Islet of Langerhans (tissue), 1 donor: ENCODE results near the gene KRTAP17-1.
A peak's percentile ranks its signal among the peaks of the same experiment; 100 is the strongest.

ENCODE experiments used
- FAIRE-seq: peaks from one replicate; lab custom pipeline; 2011; peaks lifted over from hg19 to GRCh38; lab: Jason Lieb, UNC

The KRTAP17-1 gene

DNA sequence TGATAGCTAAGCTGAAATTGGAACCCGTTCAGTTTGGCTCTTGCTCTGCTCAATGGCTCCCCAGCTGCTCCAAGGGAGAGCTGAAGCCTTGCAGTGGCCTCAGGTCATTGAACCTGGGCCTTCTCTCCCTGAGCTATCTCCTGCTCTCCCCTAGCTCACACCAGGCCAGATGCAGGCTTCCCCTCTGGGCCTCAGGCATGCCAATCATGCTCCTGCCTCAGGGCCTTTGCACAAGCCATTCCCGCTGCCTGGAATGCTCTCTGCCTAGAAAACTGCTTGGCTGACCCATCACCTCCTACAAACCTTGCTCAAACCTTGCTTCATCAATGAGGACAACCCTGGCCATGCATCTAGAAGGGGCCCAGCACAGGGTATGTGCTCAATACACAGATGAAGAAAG, 16.7 kb upstream of the KRTAP17-1 start:
- no peak for FAIRE-seq

DNA sequence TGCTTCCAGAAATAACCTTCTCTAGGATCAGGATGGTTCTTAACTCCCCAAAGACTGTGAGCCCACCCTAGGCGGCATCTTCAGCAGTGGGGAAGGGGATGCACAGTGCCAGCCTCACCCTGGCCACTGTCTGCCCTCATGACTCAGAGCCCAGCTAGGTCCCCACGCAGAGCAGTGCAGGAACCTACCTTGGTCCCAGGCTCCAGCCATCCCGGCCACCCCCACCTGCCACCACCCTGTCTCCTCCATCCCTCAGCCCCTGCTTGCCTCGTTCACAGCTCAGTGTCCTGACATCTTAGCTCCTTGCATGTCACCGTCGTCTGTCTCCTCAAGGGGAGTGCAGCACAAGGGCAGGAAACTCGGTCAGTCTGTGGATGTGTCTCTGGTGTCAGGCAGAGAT, 16.1 kb upstream of the KRTAP17-1 start:
- FAIRE-seq: no peak

DNA sequence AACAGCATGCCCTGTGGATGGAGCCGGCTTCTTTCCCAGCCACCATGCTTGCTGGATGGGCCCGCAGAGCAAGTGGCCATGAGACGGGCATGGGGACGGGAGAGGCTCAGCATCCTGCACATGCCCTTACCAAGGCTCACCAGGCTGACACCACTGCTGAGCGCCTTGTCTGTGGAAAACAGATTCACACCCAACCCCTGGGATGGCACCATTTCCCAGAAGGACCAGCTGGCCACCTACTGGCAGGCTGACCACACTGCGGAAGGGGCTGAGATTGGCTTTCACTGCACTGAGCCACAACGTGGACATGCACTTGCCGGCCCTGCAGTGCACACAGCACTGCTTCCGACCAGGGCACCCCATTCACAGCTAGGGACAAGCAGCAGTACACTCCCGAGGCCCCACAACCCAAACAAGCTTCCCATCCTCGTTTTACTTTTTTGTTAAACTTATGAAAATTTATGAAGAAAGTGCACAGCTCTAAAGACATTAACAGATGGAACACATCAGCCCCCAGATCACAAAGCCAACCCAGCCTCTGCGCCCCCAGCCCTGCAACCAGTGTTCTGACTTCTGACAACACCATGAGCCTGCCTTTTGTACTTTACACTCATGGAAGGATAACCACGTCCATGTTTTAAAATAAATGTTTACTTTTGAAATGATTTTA, 13.9 kb upstream of the KRTAP17-1 start:
- no peak for FAIRE-seq

DNA sequence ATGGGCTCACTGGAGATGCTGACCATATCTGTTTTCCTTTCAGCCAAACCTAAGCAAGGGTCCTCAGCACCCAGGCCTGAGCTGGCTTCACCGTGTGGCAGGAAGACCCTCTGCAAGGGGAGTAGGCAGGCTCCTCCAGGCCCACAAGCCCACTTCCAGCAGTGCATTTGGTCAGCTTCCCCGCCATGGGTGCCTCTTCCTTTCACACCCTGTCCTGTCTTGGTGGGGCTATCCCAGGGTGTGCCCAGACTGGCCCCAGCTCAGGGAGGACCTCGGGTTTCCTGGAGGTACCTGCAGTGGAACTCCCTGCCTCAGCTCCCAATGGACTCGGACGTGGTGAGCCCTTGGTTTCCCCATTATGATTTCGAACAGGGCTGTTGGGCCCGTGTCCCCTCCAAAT, 12.7 kb upstream of the KRTAP17-1 start:
- no peak for FAIRE-seq

DNA sequence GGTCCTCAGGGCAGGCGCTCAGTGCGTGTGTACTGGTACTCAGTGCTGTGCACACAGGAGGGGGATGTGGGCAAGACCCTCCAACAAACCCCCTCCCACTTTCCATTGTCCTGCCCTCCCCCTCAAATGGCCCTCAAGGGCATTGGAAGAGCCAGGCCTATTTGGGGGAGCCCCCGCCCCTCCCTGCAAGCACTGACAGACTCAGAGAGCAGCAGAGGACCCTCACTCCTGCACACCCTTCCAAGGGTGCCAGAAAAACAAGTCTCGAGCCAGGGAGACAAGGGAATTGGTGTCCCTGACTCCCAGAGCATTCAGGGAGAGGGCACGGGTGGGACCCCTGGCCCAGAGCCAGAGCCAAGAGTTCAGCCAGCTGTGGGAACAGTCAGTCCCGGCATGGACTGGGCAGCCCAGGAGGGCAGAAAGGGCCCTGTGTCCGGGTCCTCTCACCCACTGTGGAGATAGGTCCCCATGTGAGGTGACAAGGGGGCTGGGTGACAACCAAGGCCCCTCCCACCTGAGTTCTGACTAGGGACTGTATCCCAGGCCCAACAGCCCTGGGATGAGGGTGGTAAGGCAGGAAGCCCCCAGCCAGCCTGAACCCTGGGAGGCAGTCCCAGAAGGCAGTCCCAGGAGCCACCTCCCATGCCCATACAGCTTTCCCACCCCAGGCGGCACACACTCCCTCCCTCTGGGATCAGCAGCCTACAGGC, 12.1 kb upstream of the KRTAP17-1 start:
- no peak for FAIRE-seq

DNA sequence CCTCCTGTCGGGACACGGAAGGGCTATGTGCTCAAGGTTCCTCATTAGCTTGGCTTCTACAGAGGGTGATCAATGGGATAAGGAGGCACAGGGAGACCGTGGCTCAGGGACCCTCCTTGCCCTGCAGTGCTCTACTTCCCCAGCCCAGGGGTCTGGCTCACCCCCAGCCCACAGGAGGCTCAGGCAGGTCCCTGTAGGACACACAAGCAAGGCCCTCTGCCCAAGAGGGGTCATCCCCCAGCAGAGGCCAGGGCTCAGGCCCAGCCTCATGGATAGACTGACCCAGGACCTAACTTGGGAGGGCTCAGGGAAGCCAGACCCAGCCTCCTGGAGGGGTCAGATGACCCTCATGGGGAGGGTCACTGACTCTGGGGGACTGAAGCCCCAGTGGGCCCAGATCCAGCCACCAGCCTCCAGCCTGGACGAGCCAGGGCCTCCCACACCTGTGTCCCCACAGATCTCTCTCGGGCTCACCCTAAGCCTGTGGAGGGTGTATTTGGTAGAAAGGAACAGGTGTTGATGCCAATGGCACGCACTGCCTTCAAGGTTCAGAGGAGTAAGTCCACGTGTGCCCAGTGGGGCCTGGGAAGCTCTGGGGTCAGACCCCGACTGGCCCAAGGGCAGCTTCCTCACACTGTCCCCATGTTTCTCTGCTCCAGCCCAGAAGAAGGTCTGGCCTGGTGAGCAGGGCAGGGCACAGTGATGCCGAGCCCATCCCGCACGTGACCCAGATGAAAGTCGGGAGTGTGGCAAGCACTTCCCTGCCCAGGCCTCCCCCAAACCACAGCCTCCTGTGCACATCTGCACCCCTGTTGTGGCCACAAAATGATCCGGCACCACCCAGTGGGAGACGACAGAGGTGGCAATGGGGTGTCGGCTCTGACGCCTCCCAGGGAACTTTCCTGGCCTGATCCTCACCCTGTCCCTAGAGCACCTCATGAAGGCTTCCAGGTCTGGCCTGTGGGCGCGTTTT, 10.9 kb upstream of the KRTAP17-1 start:
- no peak for FAIRE-seq

DNA sequence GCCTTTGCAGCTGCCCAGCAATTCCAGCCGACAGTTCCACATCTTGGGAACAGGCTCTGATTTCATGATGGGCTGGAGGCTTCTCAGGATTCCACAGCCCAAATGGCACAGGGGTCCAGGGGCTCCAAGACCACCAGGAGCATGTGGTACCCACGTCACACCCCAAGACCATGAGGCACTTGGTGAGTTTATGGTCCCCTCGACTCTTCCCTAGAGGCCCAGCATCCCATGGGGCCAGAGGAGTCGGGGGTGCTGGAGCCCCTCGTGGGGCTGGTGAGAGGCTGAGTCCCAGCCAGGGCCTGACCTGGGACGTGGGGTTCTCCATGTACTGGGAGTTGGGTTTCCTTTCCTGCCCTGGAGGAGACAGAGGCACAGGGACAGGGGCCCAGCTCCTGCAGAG, 10.1 kb upstream of the KRTAP17-1 start:
- no peak for FAIRE-seq

DNA sequence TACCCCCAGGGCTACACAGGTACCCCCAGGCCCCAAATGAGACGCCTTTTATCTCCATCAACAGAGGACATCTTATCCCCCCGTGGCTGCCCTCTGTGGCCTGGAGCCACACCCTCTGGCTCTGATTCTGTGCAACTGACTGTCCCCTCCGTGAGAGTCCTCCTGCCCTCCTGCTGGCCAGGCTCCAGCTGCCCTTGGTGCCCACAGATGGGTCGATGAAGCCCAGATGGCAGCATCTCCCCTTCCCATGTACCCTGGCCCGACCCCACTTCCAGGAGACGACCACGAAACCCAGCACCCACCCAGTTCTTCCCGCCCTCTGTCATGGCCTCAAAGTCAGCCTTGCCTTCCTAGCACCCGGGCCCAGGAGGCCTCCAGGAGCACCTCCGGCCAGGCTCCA, 9.6 kb upstream of the KRTAP17-1 start:
- no peak for FAIRE-seq

DNA sequence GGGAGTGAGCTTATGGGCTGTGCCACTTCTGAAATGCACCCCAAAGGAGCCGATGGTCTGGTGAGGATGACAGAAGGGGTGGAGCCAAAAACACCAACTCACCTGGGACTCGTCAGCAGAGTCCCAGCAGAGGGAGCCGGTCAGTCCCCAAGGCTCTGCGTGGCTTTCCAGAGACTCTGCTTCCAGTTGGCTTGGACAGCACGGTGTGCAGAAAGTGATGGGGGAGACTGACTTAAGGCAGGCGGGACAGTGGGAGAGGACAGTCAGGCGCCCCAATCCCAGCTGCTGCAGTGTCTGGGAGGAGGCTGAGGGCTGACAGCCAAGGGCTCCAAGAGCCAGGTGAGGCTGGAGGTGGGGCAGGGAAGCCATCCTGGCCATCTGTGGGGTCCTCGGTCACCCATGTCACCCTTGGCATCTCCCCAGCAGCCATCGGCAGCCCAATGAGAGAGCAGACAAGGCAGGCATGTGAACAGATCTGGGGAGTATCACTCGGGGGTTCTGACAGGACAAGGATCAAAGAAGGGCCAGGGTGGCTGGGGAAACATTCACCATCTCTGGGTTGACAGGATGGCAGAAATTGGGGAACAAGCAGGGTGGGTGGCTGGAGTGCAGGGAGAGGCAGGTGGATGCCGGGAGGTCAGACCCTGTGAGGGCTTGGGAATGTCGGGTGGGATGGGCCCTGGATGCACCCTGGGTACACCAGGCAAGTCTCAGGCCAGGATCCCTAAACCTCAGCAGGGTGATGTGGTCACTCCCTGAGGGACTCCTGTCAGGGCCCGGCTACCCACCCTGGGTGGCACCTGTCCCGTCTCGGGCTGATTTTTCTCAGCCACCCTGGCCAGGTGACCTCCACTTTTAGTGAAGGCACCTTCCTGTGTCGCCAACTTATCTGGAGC, 8.9 kb upstream of the KRTAP17-1 start:
- FAIRE-seq: no peak

DNA sequence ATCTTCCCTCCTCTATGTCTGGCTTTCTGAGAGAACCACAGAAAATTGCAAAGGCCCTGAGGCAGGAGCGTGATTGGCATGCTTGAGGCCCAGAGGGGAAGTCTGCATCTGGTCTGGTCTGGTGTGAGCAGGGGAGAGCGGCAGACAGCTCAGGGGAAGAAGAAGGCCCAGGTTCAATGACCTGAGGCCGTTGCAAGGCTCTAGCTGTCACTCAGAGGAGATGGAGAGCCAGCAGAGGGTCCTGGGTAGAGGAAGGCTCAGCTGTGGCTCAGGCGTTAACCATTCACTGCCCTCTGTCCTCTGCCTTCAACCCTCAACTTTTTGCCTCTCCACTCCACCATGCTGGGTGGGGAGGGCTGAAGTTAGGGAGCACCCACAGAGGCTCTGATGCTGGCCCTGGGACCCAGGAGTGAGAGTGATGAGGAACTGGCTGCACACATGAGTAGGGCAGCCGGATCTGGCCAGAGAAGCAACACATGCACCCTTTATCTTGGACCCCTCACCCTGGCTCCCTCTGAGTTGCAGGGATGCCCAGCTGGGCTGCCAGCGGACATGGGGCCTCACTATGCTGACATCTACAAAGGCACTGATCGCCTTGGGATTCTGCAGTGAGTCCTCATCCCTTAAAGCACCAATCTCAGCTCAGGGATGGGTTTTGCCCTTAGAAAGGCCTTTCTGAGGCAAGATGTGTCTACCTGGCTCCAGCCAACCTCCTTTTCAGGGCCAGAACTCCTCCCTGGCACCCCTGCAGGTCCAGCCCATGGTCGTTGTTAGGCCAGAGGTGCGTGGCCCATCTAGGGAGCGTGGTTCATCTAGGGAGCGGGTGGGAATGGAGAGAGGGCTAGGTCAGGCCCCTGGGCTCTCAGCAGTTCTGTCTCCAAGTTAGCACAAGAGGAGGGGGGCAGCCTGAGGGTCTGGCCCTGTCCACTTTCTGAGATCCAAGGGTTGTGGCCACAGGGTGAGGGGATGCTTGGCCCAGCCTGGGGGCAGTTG, 7.7 kb upstream of the KRTAP17-1 start:
- FAIRE-seq: no peak

DNA sequence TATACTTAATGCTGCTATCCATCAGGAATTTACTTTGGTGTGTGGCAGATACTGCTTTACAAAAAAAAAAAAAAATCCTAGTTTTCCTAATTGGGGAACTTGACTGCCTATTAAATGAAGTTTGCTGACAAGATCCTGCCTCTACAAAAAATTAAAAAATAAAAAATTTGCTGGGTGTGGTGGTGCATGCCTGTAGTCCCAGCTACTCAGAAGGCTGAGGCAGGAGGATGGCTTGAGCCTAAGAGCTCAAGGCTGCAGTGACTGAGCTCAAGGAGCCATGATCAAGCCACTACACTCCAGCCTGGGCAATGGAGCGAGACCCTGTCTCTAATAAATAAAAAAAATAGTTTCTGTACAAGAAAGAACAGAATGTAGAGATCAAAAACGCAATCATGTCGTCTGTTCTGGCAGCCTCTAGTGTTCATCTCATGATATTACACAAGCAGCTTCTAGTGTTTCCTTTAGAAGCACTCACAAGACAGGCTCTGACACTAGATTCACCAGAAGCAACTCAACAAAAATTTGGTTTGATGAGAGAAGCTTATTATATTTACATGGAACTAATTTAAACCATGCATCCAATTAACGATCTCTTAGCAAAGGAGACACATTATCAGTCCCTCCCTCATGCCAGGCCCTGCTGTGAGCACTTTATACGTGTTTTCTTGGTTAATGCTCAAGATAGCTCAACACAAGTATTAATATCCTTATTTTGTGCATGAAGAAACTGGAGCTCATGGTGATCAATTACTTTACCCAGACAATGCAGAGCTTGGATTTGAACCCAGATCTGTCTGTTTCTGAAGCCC, 6.8 kb upstream of the KRTAP17-1 start:
- peak; percentile 97 for FAIRE-seq

DNA sequence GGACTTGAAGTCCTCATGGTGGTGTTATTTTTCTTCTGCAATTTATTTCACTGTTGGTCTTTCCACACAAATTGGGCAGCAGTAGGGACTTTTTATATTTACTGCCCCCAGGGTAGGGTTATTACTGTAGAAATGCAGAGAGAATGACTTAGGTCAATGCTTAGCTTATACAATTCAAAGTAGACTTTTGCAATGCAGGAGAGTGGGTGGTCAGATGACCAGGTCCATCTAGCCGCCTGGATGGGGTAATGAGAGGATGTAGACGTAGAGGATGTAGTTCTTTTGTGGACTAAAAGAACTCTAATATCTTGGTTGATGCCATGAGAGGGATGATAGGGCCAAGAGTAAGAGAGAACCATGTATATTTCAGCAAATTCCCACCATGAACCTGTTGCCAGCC, 2.7 kb upstream of the KRTAP17-1 start:
- no peak for FAIRE-seq

DNA sequence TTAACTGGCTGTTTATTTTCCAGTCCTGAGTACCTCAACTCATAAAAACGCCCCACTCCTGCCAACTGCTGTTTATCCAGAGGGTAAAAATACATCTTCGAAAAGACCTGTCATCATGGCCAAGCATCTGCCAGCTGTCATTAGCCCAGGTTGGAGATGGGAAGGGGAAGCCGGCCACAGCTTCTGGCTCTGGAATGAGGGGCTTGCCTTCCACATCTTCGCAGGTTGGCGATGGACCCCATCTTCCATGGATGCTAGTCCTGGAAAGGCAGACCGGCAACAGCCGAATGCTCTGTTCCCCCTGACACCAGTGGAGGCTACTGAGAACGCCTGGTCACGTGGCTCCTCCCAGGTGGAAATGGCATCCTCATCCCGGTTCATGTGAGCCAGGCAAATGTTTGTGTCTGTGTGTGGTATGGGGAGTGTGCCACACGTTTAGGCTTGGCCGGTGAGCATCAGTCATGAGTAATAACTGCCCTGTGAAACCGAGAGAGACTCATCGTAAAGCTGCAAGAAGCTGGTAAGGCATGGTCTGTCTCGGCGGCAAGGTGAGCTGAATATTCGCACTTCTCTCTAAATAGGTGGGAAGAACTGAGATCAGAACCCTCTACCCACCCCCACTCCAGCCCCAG, 420 bp upstream of the KRTAP17-1 start:
- no peak for FAIRE-seq

DNA sequence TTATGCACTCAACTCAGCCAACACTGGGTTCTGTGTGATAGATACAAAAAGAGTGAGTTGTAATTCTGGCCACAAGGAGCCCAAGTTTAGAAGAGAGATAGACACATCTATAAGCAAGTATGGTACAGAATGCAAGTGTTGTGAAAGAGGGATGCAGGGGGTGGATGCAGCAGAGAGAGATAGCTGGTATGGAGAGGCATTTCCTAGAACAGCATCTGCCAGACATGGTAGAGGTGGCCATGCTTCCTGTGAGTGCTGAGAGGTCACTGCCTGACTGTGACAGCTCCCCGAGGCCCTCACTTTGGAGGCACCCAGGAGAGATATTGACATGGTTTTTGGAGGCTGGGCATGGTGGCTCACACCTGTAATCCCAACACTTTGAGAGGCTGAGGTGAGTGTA, 4.4 kb downstream of the KRTAP17-1 start:
- FAIRE-seq: no peak

DNA sequence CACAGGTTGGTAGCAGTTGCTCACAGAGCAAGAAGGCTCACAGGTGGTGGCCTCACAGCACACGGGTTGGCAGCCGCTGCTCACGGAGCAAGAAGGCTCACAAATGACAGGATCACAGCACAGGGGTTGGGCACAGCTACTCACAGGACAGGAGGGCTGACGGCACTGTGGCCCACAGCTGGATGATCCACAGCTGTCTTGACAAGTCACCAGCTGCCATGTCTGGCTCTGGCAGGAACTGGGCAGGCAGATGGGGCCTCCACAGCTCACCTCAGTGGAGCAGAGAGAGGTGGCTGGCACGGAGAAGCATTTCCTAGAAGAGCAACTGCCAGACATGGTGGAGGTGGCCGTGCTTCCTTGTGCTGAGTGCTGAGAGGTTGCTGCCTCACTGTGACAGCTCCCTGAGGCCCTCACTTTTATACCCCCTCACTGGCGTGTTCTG, 6.6 kb downstream of the KRTAP17-1 start, which contains the start of gene KRTAP16-1:
Gene KRTAP16-1, minus strand, starts transcription at position 392 of the 442 bp plus-strand sequence. Its CDS starts 56 bp downstream, at position 336.
- FAIRE-seq: no peak

DNA sequence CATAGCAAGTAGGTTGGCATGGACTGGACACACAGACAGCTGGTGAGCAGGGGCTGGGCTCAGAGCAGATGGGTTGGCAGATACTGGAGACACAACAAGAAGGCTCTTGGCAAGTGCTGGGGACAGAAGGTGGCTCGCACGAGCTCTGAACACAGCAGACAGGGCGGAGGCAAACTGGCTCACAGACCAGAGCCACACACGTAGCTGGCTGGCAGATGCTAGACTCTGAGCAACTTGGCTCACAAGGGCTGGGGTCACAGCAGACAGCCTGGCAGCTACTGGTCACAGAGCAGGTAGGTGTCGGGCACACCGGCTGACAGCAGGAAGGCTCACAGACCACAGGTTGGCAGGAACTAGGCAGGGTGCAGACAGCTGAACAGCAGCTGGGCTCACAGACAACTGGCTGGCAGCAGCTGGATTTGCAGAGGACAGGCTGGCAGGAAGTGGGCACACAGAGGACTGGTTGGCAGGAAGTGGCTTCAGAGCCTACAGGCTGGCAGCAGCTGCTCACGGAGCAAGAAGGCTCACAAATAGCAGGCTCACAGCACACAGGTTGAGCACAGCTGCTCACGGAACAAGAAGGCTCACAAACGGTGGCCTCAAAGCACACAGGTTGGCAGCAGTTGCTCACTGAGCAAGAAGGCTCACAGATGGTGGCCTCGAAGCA, 7.1 kb downstream of the KRTAP17-1 start:
- FAIRE-seq: peak; percentile 5

DNA sequence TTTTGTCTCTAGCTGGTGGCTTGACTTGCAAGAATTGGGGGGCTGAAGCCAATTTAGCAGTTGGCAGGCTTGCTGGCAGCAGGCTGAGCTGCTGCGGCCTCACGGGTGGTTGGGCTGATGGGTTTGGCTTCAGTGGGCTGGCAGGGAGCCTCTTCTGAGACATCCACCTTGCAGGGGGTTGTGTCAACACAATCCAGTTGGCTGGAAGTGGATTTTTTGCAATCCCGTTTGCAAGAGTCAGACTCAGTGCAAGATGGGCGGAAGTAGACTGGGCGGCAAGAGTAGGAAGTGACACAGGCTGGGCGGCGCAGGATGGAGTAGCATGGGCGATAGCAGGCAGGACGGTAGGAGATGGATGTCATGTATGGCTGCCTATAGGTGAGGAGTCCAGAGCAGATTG, 7.9 kb downstream of the KRTAP17-1 start:
- no peak for FAIRE-seq

DNA sequence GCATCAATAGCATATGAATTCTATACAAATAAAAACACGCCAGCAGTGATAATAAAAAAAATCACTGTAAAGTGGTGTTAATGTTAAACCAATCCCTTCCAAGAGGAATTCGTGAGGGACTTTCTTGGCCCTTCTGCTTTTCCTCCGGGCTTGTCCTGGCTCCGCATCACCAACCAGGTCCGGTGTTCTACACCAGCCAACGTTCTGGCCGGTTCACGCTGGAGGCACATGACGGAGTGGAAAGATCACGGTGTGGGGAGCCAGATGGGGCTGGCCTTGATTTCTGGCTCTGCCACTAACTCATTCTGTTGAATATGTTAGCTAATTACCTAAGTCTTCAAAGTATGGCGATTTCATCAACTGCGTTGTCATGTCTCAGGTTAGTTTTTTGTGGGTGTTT, 11.4 kb downstream of the KRTAP17-1 start:
- no peak for FAIRE-seq

DNA sequence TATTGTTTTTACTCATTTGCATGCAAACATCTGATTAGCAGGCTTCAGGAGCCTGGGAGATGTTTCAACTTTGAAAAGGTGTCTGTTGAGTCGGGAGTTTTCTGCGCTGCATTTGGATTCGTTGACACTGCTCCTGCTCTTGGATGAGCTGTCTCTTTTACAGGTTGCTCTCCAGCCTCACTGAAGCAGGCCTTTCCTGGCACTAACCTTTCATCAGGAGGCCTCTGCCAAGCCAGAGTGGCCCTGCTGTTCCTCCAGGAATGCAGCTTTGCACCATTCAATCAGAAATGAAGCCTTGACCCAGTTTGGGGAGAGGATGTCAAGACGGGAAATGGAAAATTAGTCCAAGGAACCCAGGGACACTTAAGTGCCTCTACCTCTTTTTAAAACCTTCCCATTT, 12.5 kb downstream of the KRTAP17-1 start:
- no peak for FAIRE-seq
